Aorta (tissue), 5 donors: ENCODE measurements around the gene HIVEP3. TPM values are rescaled to one million over a fixed set of nuclear protein-coding genes. Genes with fewer than 3 reads are reported as not detected.

Source experiments
- ATAC-seq: fragments of 200-7000 bp; cut with Tn5 transposase; one replicate; pipeline ENCODE4 v1.9.1; 2022; ENCODE audit warnings: moderate library complexity; ENCODE audit not compliant: low FRiP score
- DNase-seq, 2 donors: peaks; one replicate each; pipeline ENCODE4 v3.0.0-alpha.2; 2020
- H3K27ac ChIP-seq, 2 donors: one replicate each; pipeline ENCODE4 v1.5.1; 2013; ENCODE audit warnings: low read length in 2 of 2, mild to moderate bottlenecking in 2 of 2, moderate library complexity in 2 of 2, control low read depth in 1 of 2, inconsistent platforms in 1 of 2, low read depth in 1 of 2
- H3K27me3 ChIP-seq, 2 donors: one replicate each; pipeline ENCODE4 v1.6.1; 2013; ENCODE audit warnings: control low read depth in 1 of 2, low read length in 1 of 2, mild to moderate bottlenecking in 1 of 2, moderate library complexity in 1 of 2; ENCODE audit not compliant: insufficient read depth in 2 of 2, control insufficient read depth in 1 of 2
- H3K36me3 ChIP-seq, 2 donors: one replicate each; pipeline ENCODE4 v1.6.1; 2013; ENCODE audit warnings: control low read depth in 1 of 2, low read length in 1 of 2, mild to moderate bottlenecking in 1 of 2; ENCODE audit not compliant: insufficient read depth in 2 of 2, control insufficient read depth in 1 of 2
- H3K4me1 ChIP-seq, 2 donors: one replicate each; pipeline ENCODE4 v1.6.1; 2013; ENCODE audit warnings: low read length in 2 of 2, control low read depth in 1 of 2, mild to moderate bottlenecking in 1 of 2, moderate library complexity in 1 of 2; ENCODE audit not compliant: insufficient read depth in 2 of 2, control insufficient read depth in 1 of 2
- H3K4me3 ChIP-seq, 2 donors: one replicate each; pipeline ENCODE4 v1.5.1; 2013; ENCODE audit warnings: low read length in 2 of 2, control low read depth in 1 of 2, mild to moderate bottlenecking in 1 of 2
- H3K9me3 ChIP-seq: one replicate; pipeline ENCODE4 v1.6.1; 2013; ENCODE audit warnings: mild to moderate bottlenecking, low read length; ENCODE audit not compliant: control insufficient read depth
- whole genome bisulfite sequencing, 2 donors: extraction: QIAGEN DNeasy Blood & Tissue Kit; methylation state at CpG; one replicate each; pipeline ENCODE4 v1.1.7; 2013; 5-methylcytosine and 5-hydroxymethylcytosine counted together
- intact Hi-C, 2 donors: fragments of 100-400 bp; cut with DNase I; formaldehyde crosslinking; loops; one replicate each; pipeline versions ENCODE4 v1.14.2 to v1.15.0; 2022
- polyA plus RNA-seq, 2 donors: library from polyadenylated mRNA; stranded (reverse); fragments of 200-250 nt; gene quantifications; one replicate each; pipeline ENCODE4 v1.2.3, GENCODE V29; 2013
- total RNA-seq, 2 donors: library from RNA; stranded (reverse); fragmentation: NEBNext Ultra II Directional; extraction: Animal tissue kit (Norgen Biotek cat#: 25700); gene quantifications; one replicate each; pipeline ENCODE4 v1.2.1, GENCODE V29; 2021
- donor health status: healthy with polysubstance abuse.
- donor health status: Bipolar disorder and iron deficiency.
- donor health status: DM: no; HTN: no; CAD: no.
- donor health status: DM: no; HTN: no; CAD: no.
- donor health status: DM: yes; HTN: yes; CAD: no.

Gene HIVEP3
- total and polyA plus RNA-seq, 4 donors, result 1.6 to 6.3 (median 4.0) TPM

GRCh38 chr1:41542196-41542930 is 376.4 kb downstream of the HIVEP3 start:
- ATAC-seq, result no peak
- no peaks in the 10 kb centered on the region for H3K36me3 ChIP-seq
- 86 to 91% methylated on average over 12 of the region's 12 CpGs for WGBS, 2 donors
- no peaks in the 10 kb centered on the region for H3K27me3 ChIP-seq
- no peak overlapping the region for H3K27ac ChIP-seq
- peak in 1 of 2 donors; percentile 15 for DNase-seq
- H3K4me3 ChIP-seq, result no peak overlapping the region
- intact Hi-C loops, result no loop called here
- no peaks in the 10 kb centered on the region for H3K9me3 ChIP-seq
- H3K4me1 ChIP-seq, result no peaks in the 10 kb centered on the region

- no peak for ATAC-seq
- intact Hi-C loops, result no loop called here
- H3K27me3 ChIP-seq, result no peaks in the 10 kb centered on the region
- no peak overlapping the region for H3K4me3 ChIP-seq
- H3K9me3 ChIP-seq, result no peaks in the 10 kb centered on the region
- no peaks in the 10 kb centered on the region for H3K36me3 ChIP-seq
- DNase-seq, result no peak
- H3K27ac ChIP-seq, result no peak overlapping the region
- 93 to 99% methylated on average over 1 of the region's 1 CpG for WGBS, 2 donors
- no peaks in the 10 kb centered on the region for H3K4me1 ChIP-seq
These were observed 377.1 kb downstream of the HIVEP3 start for GRCh38 chr1:41541592-41541952.

- Histone ChIP-seq H3K4me3 (no peak overlapping the region), H3K4me1 (no peaks in the 10 kb centered on the region), H3K9me3 (no peaks in the 10 kb centered on the region), H3K36me3 (no peaks in the 10 kb centered on the region), H3K27ac (no peak overlapping the region), H3K27me3 (no peaks in the 10 kb centered on the region)
- intact Hi-C loops, result no loop called here
- 81 to 85% methylated on average over 10 of the region's 10 CpGs for WGBS, 2 donors
- ATAC-seq (no peak), DNase-seq (peak in 1 of 2 donors; percentile 56)
These were observed 377.7 kb downstream of the HIVEP3 start for GRCh38 chr1:41540886-41541591.

- ATAC-seq, result no peak
- intact Hi-C loops, result no loop called here
- Histone ChIP-seq H3K4me3 (no peak overlapping the region), H3K9me3 (no peaks in the 10 kb centered on the region), H3K27me3 (no peaks in the 10 kb centered on the region), H3K27ac (no peak overlapping the region), H3K36me3 (no peaks in the 10 kb centered on the region), H3K4me1 (no peaks in the 10 kb centered on the region)
- WGBS, 2 donors, result 96 to 97% methylated on average over 8 of the region's 8 CpGs
- DNase-seq, result peak in 1 of 2 donors; percentile 61
These were observed 378.7 kb downstream of the HIVEP3 start for GRCh38 chr1:41539999-41540398.

- Histone ChIP-seq H3K4me1 (no peaks in the 10 kb centered on the region), H3K36me3 (no peaks in the 10 kb centered on the region), H3K4me3 (no peak overlapping the region), H3K27ac (no peak overlapping the region), H3K27me3 (no peaks in the 10 kb centered on the region), H3K9me3 (no peaks in the 10 kb centered on the region)
- no peak for ATAC-seq
- 97% methylated on average over 6 of the region's 6 CpGs for WGBS, 2 donors
- peak; percentile 23 to 46 for DNase-seq
- intact Hi-C loops, result no loop called here
These were observed 379.3 kb downstream of the HIVEP3 start for GRCh38 chr1:41539418-41539805.

GRCh38 chr1:41538741-41539417 is 379.8 kb downstream of the HIVEP3 start:
- Histone ChIP-seq H3K4me3 (no peak overlapping the region), H3K36me3 (no peaks in the 10 kb centered on the region), H3K9me3 (no peaks in the 10 kb centered on the region), H3K27ac (no peak overlapping the region), H3K4me1 (no peaks in the 10 kb centered on the region), H3K27me3 (no peaks in the 10 kb centered on the region)
- ATAC-seq (no peak), DNase-seq (peak; percentile 30 to 60)
- intact Hi-C loops, result no loop called here
- WGBS, 2 donors, result 83 to 85% methylated on average over 9 of the region's 9 CpGs

GRCh38 chr1:41537788-41538351 is 380.9 kb downstream of the HIVEP3 start:
- Histone ChIP-seq H3K4me1 (no peaks in the 10 kb centered on the region), H3K27ac (peak overlapping the region in 1 of 2 donors; percentile 49), H3K27me3 (no peaks in the 10 kb centered on the region), H3K36me3 (no peaks in the 10 kb centered on the region), H3K9me3 (no peaks in the 10 kb centered on the region), H3K4me3 (no peak overlapping the region)
- DNase-seq (peak; percentile 87 to 90), ATAC-seq (peak; percentile 72)
- intact Hi-C loops, result no loop called here
- WGBS, 2 donors, result 14 to 20% methylated on average over 10 of the region's 10 CpGs

GRCh38 chr1:41537251-41537650 is 381.5 kb downstream of the HIVEP3 start:
- DNase-seq (peak; percentile 76 to 78), ATAC-seq (peak; percentile 2)
- 2 to 5% methylated on average over 6 of the region's 6 CpGs for WGBS, 2 donors
- peak overlapping the region in 1 of 2 donors; percentile 49 for H3K27ac ChIP-seq
- no peaks in the 10 kb centered on the region for H3K9me3 ChIP-seq
- H3K36me3 ChIP-seq, result no peaks in the 10 kb centered on the region
- H3K4me1 ChIP-seq, result no peaks in the 10 kb centered on the region
- no peaks in the 10 kb centered on the region for H3K27me3 ChIP-seq
- intact Hi-C loops, result no loop called here
- H3K4me3 ChIP-seq, result no peak overlapping the region
